Neural progenitor cell (in vitro differentiated cells): ENCODE data around the gene NFKB1. TPM values are rescaled to one million over a fixed set of nuclear protein-coding genes. Genes with fewer than 3 reads are reported as not detected.

Source experiments
- DNase-seq: peaks from one replicate; pipeline ENCODE4 v3.0.0-alpha.2; 2016; ENCODE audit warnings: low spot score
- H2AFZ ChIP-seq: fragments of 200-600 bp; sonication (generic); replicated peaks from 2 replicates; pipeline ENCODE4 v1.6.1; 2016; ENCODE audit warnings: antibody characterized with exemption
- H3F3A ChIP-seq: fragments of 200-600 bp; sonication (generic); 2 replicates; pipeline ENCODE4 v1.6.1; 2016; ENCODE audit warnings: antibody characterized with exemption, low read depth
- H3K27ac ChIP-seq: fragments of 200-600 bp; sonication (generic); 2 replicates; pipeline ENCODE4 v1.5.1; 2016; ENCODE audit warnings: mild to moderate bottlenecking
- H3K27me3 ChIP-seq: fragments of 200-600 bp; sonication (generic); 2 replicates; pipeline ENCODE4 v1.6.1; 2016; ENCODE audit warnings: mild to moderate bottlenecking, moderate library complexity
- H3K36me3 ChIP-seq: fragments of 200-600 bp; sonication (generic); 2 replicates; pipeline ENCODE4 v1.5.1; 2016
- H3K4me1 ChIP-seq: fragments of 200-600 bp; sonication (generic); 2 replicates; pipeline ENCODE4 v1.6.1; 2016; ENCODE audit warnings: mixed run types
- H3K4me2 ChIP-seq: fragments of 200-600 bp; sonication (generic); 2 replicates; pipeline ENCODE4 v1.6.1; 2016
- H3K4me3 ChIP-seq: fragments of 200-600 bp; sonication (generic); 2 replicates; pipeline ENCODE4 v1.5.1; 2016
- H3K79me2 ChIP-seq: fragments of 200-600 bp; sonication (generic); 2 replicates; pipeline ENCODE4 v1.6.1; 2016; ENCODE audit warnings: low read depth
- H3K9ac ChIP-seq: fragments of 200-600 bp; sonication (generic); 2 replicates; pipeline ENCODE4 v1.6.1; 2016
- H3K9me3 ChIP-seq: fragments of 200-600 bp; sonication (generic); 2 replicates; pipeline ENCODE4 v1.5.1; 2016; ENCODE audit warnings: low read depth
- H4K20me1 ChIP-seq: fragments of 200-600 bp; sonication (generic); 2 replicates; pipeline ENCODE4 v1.6.1; 2016; ENCODE audit warnings: low read depth
- H3K27ac Mint-ChIP-seq: 3 replicates; pipeline ENCODE4 v1.8.0; 2021; ENCODE audit warnings: mixed read lengths
- H3K27me3 Mint-ChIP-seq: 2 replicates; pipeline ENCODE4 v1.8.0; 2022; ENCODE audit warnings: low read depth, mild to moderate bottlenecking, inconsistent platforms, moderate library complexity, mixed read lengths; ENCODE audit not compliant: insufficient read depth
- H3K36me3 Mint-ChIP-seq: 3 replicates; pipeline ENCODE4 v1.8.0; 2021; ENCODE audit warnings: mixed read lengths
- H3K4me1 Mint-ChIP-seq: 3 replicates; pipeline ENCODE4 v1.8.0; 2021; ENCODE audit warnings: mixed read lengths
- H3K4me3 Mint-ChIP-seq: 3 replicates; pipeline ENCODE4 v1.8.0; 2021; ENCODE audit warnings: mild to moderate bottlenecking, moderate library complexity, mixed read lengths
- H3K9me3 Mint-ChIP-seq: 3 replicates; pipeline ENCODE4 v1.8.0; 2020; ENCODE audit warnings: mixed read lengths
- EZH2 ChIP-seq: fragments of 200-600 bp; sonication (generic); IDR thresholded peaks from 2 replicates; pipeline ENCODE4 v1.6.1; 2017; ENCODE audit warnings: antibody characterized with exemption, mild to moderate bottlenecking, moderate library complexity
- EZH2phosphoT487 ChIP-seq: fragments of 200-600 bp; sonication (generic); IDR thresholded peaks from 2 replicates; pipeline ENCODE4 v1.6.1; 2017; ENCODE audit warnings: antibody characterized with exemption
- total RNA-seq: library from RNA; depleted of rRNA; stranded (reverse); fragments of >200 nt; gene quantifications from 2 replicates; pipeline ENCODE4 v1.2.3, GENCODE V29; 2015; ENCODE audit warnings: low replicate concordance
- TF ChIP-seq, protein P1 (sequence below): fragments of 200-600 bp; sonication (generic); IDR thresholded peaks from 2 replicates; pipeline ENCODE4 v1.5.1; 2017; ENCODE audit warnings: antibody characterized with exemption, mild to moderate bottlenecking

The NFKB1 gene
- total RNA-seq, 1 donor from 2014 or later, result 14.1 TPM

DNA sequence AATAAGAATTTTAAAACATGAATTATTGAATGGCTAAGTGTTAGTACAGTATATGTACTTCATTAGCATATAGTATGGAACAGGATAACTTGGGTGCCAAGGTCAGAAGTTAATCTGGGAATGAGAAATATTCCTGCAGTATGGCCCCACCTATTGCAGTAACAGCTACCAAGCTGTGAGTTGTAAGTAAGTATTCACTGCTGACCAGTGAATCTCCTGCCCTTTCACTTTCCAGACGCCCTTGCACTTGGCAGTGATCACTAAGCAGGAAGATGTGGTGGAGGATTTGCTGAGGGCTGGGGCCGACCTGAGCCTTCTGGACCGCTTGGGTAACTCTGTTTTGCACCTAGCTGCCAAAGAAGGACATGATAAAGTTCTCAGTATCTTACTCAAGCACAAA, 105.1 kb downstream of the NFKB1 start:
- Mint-ChIP-seq H3K36me3 (peaks cover 9% of the 10 kb centered on the region), H3K27ac (no peak overlapping the region), H3K27me3 (no peaks in the 10 kb centered on the region), H3K4me1 (no peaks in the 10 kb centered on the region), H3K4me3 (no peak overlapping the region), H3K9me3 (no peaks in the 10 kb centered on the region)
- no peaks in the 10 kb centered on the region for H3F3A ChIP-seq
- no peak overlapping the region for H2AFZ ChIP-seq
- H3K4me2 ChIP-seq, result no peak overlapping the region
- H3K79me2 ChIP-seq, result no peaks in the 10 kb centered on the region
- no peak for TF ChIP-seq EZH2
- TF ChIP-seq EZH2phosphoT487, result no peak
- TF ChIP-seq, protein P1, sequence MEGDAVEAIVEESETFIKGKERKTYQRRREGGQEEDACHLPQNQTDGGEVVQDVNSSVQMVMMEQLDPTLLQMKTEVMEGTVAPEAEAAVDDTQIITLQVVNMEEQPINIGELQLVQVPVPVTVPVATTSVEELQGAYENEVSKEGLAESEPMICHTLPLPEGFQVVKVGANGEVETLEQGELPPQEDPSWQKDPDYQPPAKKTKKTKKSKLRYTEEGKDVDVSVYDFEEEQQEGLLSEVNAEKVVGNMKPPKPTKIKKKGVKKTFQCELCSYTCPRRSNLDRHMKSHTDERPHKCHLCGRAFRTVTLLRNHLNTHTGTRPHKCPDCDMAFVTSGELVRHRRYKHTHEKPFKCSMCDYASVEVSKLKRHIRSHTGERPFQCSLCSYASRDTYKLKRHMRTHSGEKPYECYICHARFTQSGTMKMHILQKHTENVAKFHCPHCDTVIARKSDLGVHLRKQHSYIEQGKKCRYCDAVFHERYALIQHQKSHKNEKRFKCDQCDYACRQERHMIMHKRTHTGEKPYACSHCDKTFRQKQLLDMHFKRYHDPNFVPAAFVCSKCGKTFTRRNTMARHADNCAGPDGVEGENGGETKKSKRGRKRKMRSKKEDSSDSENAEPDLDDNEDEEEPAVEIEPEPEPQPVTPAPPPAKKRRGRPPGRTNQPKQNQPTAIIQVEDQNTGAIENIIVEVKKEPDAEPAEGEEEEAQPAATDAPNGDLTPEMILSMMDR, result no peak
- no peak overlapping the region for H3K4me3 ChIP-seq
- H4K20me1 ChIP-seq, result no peaks in the 10 kb centered on the region
- H3K36me3 ChIP-seq, result no peaks in the 10 kb centered on the region
- no peak for DNase-seq
- no peaks in the 10 kb centered on the region for H3K27me3 ChIP-seq
- H3K9me3 ChIP-seq, result no peaks in the 10 kb centered on the region
- no peak overlapping the region for H3K27ac ChIP-seq
- H3K4me1 ChIP-seq, result no peaks in the 10 kb centered on the region
- no peak overlapping the region for H3K9ac ChIP-seq

DNA sequence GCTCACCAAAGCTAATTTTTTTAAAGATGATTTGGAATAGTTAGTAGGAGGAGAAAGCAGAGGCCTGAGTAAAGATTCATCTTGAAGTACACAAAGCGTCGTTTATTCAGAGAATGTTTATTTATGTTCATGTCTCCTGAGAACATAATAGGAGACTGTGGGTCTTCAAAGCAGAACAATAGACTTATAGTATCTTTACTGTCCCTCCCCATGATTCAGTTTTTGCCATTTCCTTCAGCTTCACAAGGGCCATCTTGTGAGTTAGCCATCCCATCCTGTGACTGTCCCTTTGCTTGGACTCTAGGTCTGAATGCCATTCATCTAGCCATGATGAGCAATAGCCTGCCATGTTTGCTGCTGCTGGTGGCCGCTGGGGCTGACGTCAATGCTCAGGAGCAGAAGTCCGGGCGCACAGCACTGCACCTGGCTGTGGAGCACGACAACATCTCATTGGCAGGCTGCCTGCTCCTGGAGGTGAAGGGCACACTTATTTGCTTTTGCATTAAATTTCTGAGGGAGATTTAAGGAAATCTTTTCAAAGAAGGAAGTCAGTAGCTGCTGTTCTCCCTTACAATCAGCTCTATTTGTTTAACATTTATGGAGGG, 105.8 kb downstream of the NFKB1 start:
- Histone ChIP-seq H3K4me1 (no peaks in the 10 kb centered on the region), H3K79me2 (no peaks in the 10 kb centered on the region), H3K9ac (no peak overlapping the region), H4K20me1 (no peaks in the 10 kb centered on the region), H3K4me2 (no peak overlapping the region), H2AFZ (no peak overlapping the region), H3K9me3 (no peaks in the 10 kb centered on the region), H3K36me3 (no peaks in the 10 kb centered on the region), H3F3A (no peaks in the 10 kb centered on the region), H3K27me3 (no peaks in the 10 kb centered on the region), H3K4me3 (no peak overlapping the region), H3K27ac (no peak overlapping the region)
- no peak for DNase-seq
- Mint-ChIP-seq H3K27ac (no peak overlapping the region), H3K9me3 (no peaks in the 10 kb centered on the region), H3K4me3 (no peak overlapping the region), H3K27me3 (no peaks in the 10 kb centered on the region), H3K36me3 (peaks cover 8% of the 10 kb centered on the region), H3K4me1 (no peaks in the 10 kb centered on the region)
- TF ChIP-seq EZH2 (no peak), EZH2phosphoT487 (no peak)
- TF ChIP-seq, protein P1, result no peak

DNA sequence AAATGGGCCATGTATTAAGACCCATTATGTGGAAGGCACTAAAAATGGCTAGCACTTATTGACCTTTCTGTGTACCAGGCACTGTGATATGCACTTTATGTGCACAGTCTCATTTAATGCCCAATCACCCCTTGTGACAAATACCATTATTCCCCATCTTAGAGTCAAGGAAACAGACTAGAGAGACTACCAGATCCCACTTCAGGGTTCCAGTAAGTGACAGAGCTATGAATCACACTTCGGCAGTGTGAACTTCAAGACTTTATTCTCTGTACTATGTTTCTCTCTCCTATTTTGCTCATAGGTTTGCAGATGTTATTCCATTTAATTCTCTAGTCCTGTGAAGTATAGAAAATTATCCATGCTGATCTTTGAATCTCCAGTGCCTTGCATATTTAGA, 107.0 kb downstream of the NFKB1 start:
- no peak overlapping the region for H2AFZ ChIP-seq
- no peaks in the 10 kb centered on the region for H3K27me3 ChIP-seq
- H3F3A ChIP-seq, result no peaks in the 10 kb centered on the region
- no peak for DNase-seq
- H3K4me1 Mint-ChIP-seq, result no peaks in the 10 kb centered on the region
- H3K9ac ChIP-seq, result no peak overlapping the region
- H3K4me3 ChIP-seq, result no peak overlapping the region
- H3K9me3 Mint-ChIP-seq, result no peaks in the 10 kb centered on the region
- TF ChIP-seq EZH2 (no peak), EZH2phosphoT487 (no peak)
- TF ChIP-seq, protein P1, result no peak
- H3K79me2 ChIP-seq, result no peaks in the 10 kb centered on the region
- peaks cover 13% of the 10 kb centered on the region for H3K36me3 Mint-ChIP-seq
- no peaks in the 10 kb centered on the region for H3K36me3 ChIP-seq
- H3K4me2 ChIP-seq, result no peak overlapping the region
- no peaks in the 10 kb centered on the region for H4K20me1 ChIP-seq
- H3K27me3 Mint-ChIP-seq, result no peaks in the 10 kb centered on the region
- no peak overlapping the region for H3K4me3 Mint-ChIP-seq
- no peaks in the 10 kb centered on the region for H3K9me3 ChIP-seq
- H3K27ac ChIP-seq, result no peak overlapping the region
- no peak overlapping the region for H3K27ac Mint-ChIP-seq
- H3K4me1 ChIP-seq, result no peaks in the 10 kb centered on the region
